ENCODE measurements around the gene PGK1. TPM values are rescaled to one million over a fixed set of nuclear protein-coding genes. Genes with fewer than 3 reads are reported as not detected.

Gene PGK1
- total RNA-seq, 5 donors from 2014 or later (not counting 1 experiment from before 2014, with no cell fraction given) = 199 to 264 (median 203) TPM

GRCh38 chrX:78102091-78102490, 2.0 kb upstream of the PGK1 start:
- no peak overlapping the region for H3K4me3 ChIP-seq (ENCODE audit: control insufficient read depth in 1 of 2, extremely low read depth in 1 of 2, low read length in 1 of 2)
- CTCF ChIA-PET = interaction anchor here in 1 of 2 donors (0.7 kb wide), 1 partner anchor 77 kb away, joined by 3 read pairs; no protein-coding TSS in a partner anchor
- H3K4me1 Mint-ChIP-seq = peaks cover 24 to 33% (median 30%) of the 10 kb centered on the region in 3 donors
- H3K9me3 Mint-ChIP-seq = no peaks in the 10 kb centered on the region
- H3K36me3 Mint-ChIP-seq = peaks cover 4% of the 10 kb centered on the region
- H3K27me3 ChIP-seq (replicated peaks in 1 of 2; ENCODE audit: control insufficient read depth in 2 of 2, extremely low read depth in 1 of 2, insufficient read depth in 2 of 2, low read length in 1 of 2) = no peaks in the 10 kb centered on the region
- peaks cover 6 to 28% of the 10 kb centered on the region in 2 experiments for H3K4me1 ChIP-seq (ENCODE audit: control insufficient read depth in 1 of 2, extremely low read depth in 1 of 2, insufficient read depth in 2 of 2, low read length in 2 of 2)
- H3K27ac Mint-ChIP-seq = no peak overlapping the region
- H3K9me3 ChIP-seq = no peaks in the 10 kb centered on the region
- no peak overlapping the region for H3K4me3 Mint-ChIP-seq
- no CpG with 5 or more reads among the region's 1 CpG for WGBS (ENCODE audit: insufficient coverage)
- ATAC-seq (replicated peaks in 1 of 4) (no peak), DNase-seq (no peak)
- no peaks in the 10 kb centered on the region for H3K36me3 ChIP-seq (ENCODE audit: control insufficient read depth in 2 of 2, extremely low read depth in 1 of 2, insufficient read depth in 1 of 2, low read length in 1 of 2)
- H3K27me3 Mint-ChIP-seq = peaks cover 0 to 9% of the 10 kb centered on the region in 2 donors
- POLR2A ChIA-PET = no interaction called here
- H3K27ac ChIP-seq (ENCODE audit: low read length) = no peak overlapping the region

GRCh38 chrX:78103001-78103622, 936 bp upstream of the PGK1 start:
- no peak for DNase-seq
- POLR2A ChIA-PET = no interaction called here
- peak overlapping the region; percentile 86 to 91 for H3K27ac Mint-ChIP-seq

GRCh38 chrX:78104447-78105176, 564 bp downstream of the PGK1 start:
- H3K27me3 ChIP-seq (replicated peaks in 1 of 2; ENCODE audit: control insufficient read depth in 2 of 2, extremely low read depth in 1 of 2, insufficient read depth in 2 of 2, low read length in 1 of 2) = no peaks in the 10 kb centered on the region
- peaks cover 12 to 41% of the 10 kb centered on the region in 2 experiments for H3K4me1 ChIP-seq (ENCODE audit: control insufficient read depth in 1 of 2, extremely low read depth in 1 of 2, insufficient read depth in 2 of 2, low read length in 2 of 2)
- Mint-ChIP-seq H3K27me3 (peaks cover 0 to 9% of the 10 kb centered on the region in 2 donors), H3K4me3 (peak overlapping the region; percentile 81 to 94 (median 87)), H3K27ac (peak overlapping the region; percentile 91 to 92), H3K9me3 (no peaks in the 10 kb centered on the region), H3K36me3 (peaks cover 10% of the 10 kb centered on the region), H3K4me1 (peaks cover 49 to 59% (median 55%) of the 10 kb centered on the region in 3 donors)
- 0% methylated on average over 1 of the region's 27 CpGs for WGBS (ENCODE audit: insufficient coverage)
- H3K27ac ChIP-seq (ENCODE audit: low read length) = peak overlapping the region; percentile 94
- peak overlapping the region; percentile 89 to 94 for H3K4me3 ChIP-seq (ENCODE audit: control insufficient read depth in 1 of 2, extremely low read depth in 1 of 2, low read length in 1 of 2)
- no peaks in the 10 kb centered on the region for H3K36me3 ChIP-seq (ENCODE audit: control insufficient read depth in 2 of 2, extremely low read depth in 1 of 2, insufficient read depth in 1 of 2, low read length in 1 of 2)
- CTCF ChIA-PET = no interaction called here
- peak in 14 of 35 experiments; percentile 3 to 45 (median 13) for DNase-seq
- ATAC-seq (replicated peaks in 1 of 4) = no peak
- no peaks in the 10 kb centered on the region for H3K9me3 ChIP-seq
- POLR2A ChIA-PET = interaction anchor here (0.5 to 2.5 kb wide), 10 partner anchors 12 to 1065 kb away, joined by 3 to 11 read pairs (median 4); partner anchors contain the start of genes COX7B (in 1 of the 2) and TAF9B (in 1 of the 2)

More at GRCh38 chrX:78103001-78103622, 936 bp upstream of the PGK1 start:
- no peaks in the 10 kb centered on the region for H3K27me3 ChIP-seq (replicated peaks in 1 of 2; ENCODE audit: control insufficient read depth in 2 of 2, extremely low read depth in 1 of 2, insufficient read depth in 2 of 2, low read length in 1 of 2)
- H3K27me3 Mint-ChIP-seq = peaks cover 0 to 9% of the 10 kb centered on the region in 2 donors
- H3K4me1 ChIP-seq (ENCODE audit: control insufficient read depth in 1 of 2, extremely low read depth in 1 of 2, insufficient read depth in 2 of 2, low read length in 2 of 2) = peaks cover 12 to 33% of the 10 kb centered on the region in 2 experiments
- WGBS (ENCODE audit: insufficient coverage) = 100% methylated on average over 6 of the region's 23 CpGs
- peak overlapping the region; percentile 81 to 94 (median 87) for H3K4me3 Mint-ChIP-seq
- CTCF ChIA-PET = interaction anchor here in 1 of 2 donors (0.6 kb wide), 1 partner anchor 98 kb away, joined by 3 read pairs; no protein-coding TSS in a partner anchor
- no peaks in the 10 kb centered on the region for H3K9me3 Mint-ChIP-seq
- peaks cover 34 to 44% (median 40%) of the 10 kb centered on the region in 3 donors for H3K4me1 Mint-ChIP-seq
- peak overlapping the region in 1 of 2 donors; percentile 58 for H3K4me3 ChIP-seq (ENCODE audit: control insufficient read depth in 1 of 2, extremely low read depth in 1 of 2, low read length in 1 of 2)
- H3K36me3 Mint-ChIP-seq = peaks cover 9% of the 10 kb centered on the region
- H3K27ac ChIP-seq (ENCODE audit: low read length) = peak overlapping the region; percentile 95
- no peaks in the 10 kb centered on the region for H3K9me3 ChIP-seq
- ATAC-seq (replicated peaks in 1 of 4) = no peak
- H3K36me3 ChIP-seq (ENCODE audit: control insufficient read depth in 2 of 2, extremely low read depth in 1 of 2, insufficient read depth in 1 of 2, low read length in 1 of 2) = no peaks in the 10 kb centered on the region

GRCh38 chrX:78105944-78106650, 2.0 kb downstream of the PGK1 start:
- ATAC-seq (replicated peaks in 1 of 4) (no peak), DNase-seq (peak in 18 of 35 experiments; percentile 4 to 52 (median 18))
- POLR2A ChIA-PET = interaction anchor here (0.5 to 2.5 kb wide), 6 partner anchors 9 to 207 kb away, joined by 3 to 11 read pairs (median 3); partner anchors contain the start of gene COX7B (in 1 of the 2)
- Histone ChIP-seq H3K27me3 (replicated peaks in 1 of 2; ENCODE audit: control insufficient read depth in 2 of 2, extremely low read depth in 1 of 2, insufficient read depth in 2 of 2, low read length in 1 of 2) (no peaks in the 10 kb centered on the region), H3K9me3 (no peaks in the 10 kb centered on the region), H3K27ac (ENCODE audit: low read length) (peak overlapping the region; percentile 94), H3K4me1 (ENCODE audit: control insufficient read depth in 1 of 2, extremely low read depth in 1 of 2, insufficient read depth in 2 of 2, low read length in 2 of 2) (peaks cover 12 to 43% of the 10 kb centered on the region in 2 experiments), H3K4me3 (ENCODE audit: control insufficient read depth in 1 of 2, extremely low read depth in 1 of 2, low read length in 1 of 2) (peak overlapping the region; percentile 89 to 94), H3K36me3 (ENCODE audit: control insufficient read depth in 2 of 2, extremely low read depth in 1 of 2, insufficient read depth in 1 of 2, low read length in 1 of 2) (peaks cover 0 to 2% of the 10 kb centered on the region in 2 donors)
- CTCF ChIA-PET = interaction anchor here in 1 of 2 donors (1.0 to 1.2 kb wide), 2 partner anchors 207 to 1307 kb away, joined by 3 read pairs; partner anchors contain the start of gene COX7B
- H3K36me3 Mint-ChIP-seq = peaks cover 12% of the 10 kb centered on the region
- peaks cover 0 to 5% of the 10 kb centered on the region in 2 donors for H3K27me3 Mint-ChIP-seq
- H3K27ac Mint-ChIP-seq = peak overlapping the region; percentile 82 to 91
- WGBS (ENCODE audit: insufficient coverage) = 0% methylated on average over 2 of the region's 11 CpGs
- H3K4me1 Mint-ChIP-seq = peaks cover 52 to 63% (median 58%) of the 10 kb centered on the region in 3 donors
- peak overlapping the region; percentile 81 to 94 (median 87) for H3K4me3 Mint-ChIP-seq
- no peaks in the 10 kb centered on the region for H3K9me3 Mint-ChIP-seq

GRCh38 chrX:78106651-78106986, 2.6 kb downstream of the PGK1 start:
- Histone ChIP-seq H3K9me3 (no peaks in the 10 kb centered on the region), H3K4me1 (ENCODE audit: control insufficient read depth in 1 of 2, extremely low read depth in 1 of 2, insufficient read depth in 2 of 2, low read length in 2 of 2) (peaks cover 12 to 45% of the 10 kb centered on the region in 2 experiments), H3K27ac (ENCODE audit: low read length) (peak overlapping the region; percentile 94), H3K4me3 (ENCODE audit: control insufficient read depth in 1 of 2, extremely low read depth in 1 of 2, low read length in 1 of 2) (peak overlapping the region; percentile 89 to 94), H3K36me3 (ENCODE audit: control insufficient read depth in 2 of 2, extremely low read depth in 1 of 2, insufficient read depth in 1 of 2, low read length in 1 of 2) (peaks cover 0 to 2% of the 10 kb centered on the region in 2 donors), H3K27me3 (replicated peaks in 1 of 2; ENCODE audit: control insufficient read depth in 2 of 2, extremely low read depth in 1 of 2, insufficient read depth in 2 of 2, low read length in 1 of 2) (no peaks in the 10 kb centered on the region)
- Mint-ChIP-seq H3K9me3 (no peaks in the 10 kb centered on the region), H3K36me3 (peaks cover 16% of the 10 kb centered on the region), H3K27me3 (peaks cover 0 to 7% of the 10 kb centered on the region in 2 donors), H3K4me1 (peaks cover 56 to 65% (median 63%) of the 10 kb centered on the region in 3 donors), H3K27ac (peak overlapping the region; percentile 82 to 91), H3K4me3 (peak overlapping the region; percentile 81 to 94 (median 87))
- ATAC-seq (replicated peaks in 1 of 4) (no peak), DNase-seq (no peak)
- CTCF ChIA-PET = interaction anchor here in 1 of 2 donors (1.0 kb wide), 1 partner anchor 207 kb away, joined by 3 read pairs; the partner anchor contains the start of gene COX7B
- WGBS (ENCODE audit: insufficient coverage) = no CpG with 5 or more reads among the region's 1 CpG
- POLR2A ChIA-PET = interaction anchor here in 1 of 2 donors (0.9 kb wide), 1 partner anchor 21 kb away, joined by 3 read pairs; no protein-coding TSS in a partner anchor

Data from T-cell (primary cell).